OCI-LY1 (cell line): ENCODE measurements around the gene KAT6B.

Experiments
- H2AFZ ChIP-seq: fragments of 200-600 bp; sonication (generic), shearing (Covaris generic); 2 replicates; pipeline ENCODE4 v1.6.0; 2014; ENCODE audit warnings: antibody characterized with exemption, mild to moderate bottlenecking, low read length
- H3F3A ChIP-seq: fragments of 200-600 bp; sonication (generic), shearing (Covaris generic); 2 replicates; pipeline ENCODE4 v1.6.0; 2014; ENCODE audit warnings: mild to moderate bottlenecking, antibody characterized with exemption, low read length, moderate library complexity; ENCODE audit not compliant: insufficient read depth
- H3K27ac ChIP-seq: fragments of 200-600 bp; sonication (generic); 2 replicates; pipeline ENCODE4 v1.5.1; 2014; ENCODE audit warnings: low read length, mixed run types, mild to moderate bottlenecking, low read depth; ENCODE audit not compliant: poor library complexity, severe bottlenecking
- H3K27me3 ChIP-seq: fragments of 200-600 bp; sonication (generic); 2 replicates; pipeline ENCODE4 v1.6.0; 2014; ENCODE audit warnings: antibody characterized with exemption, mild to moderate bottlenecking, low read length, moderate library complexity; ENCODE audit not compliant: insufficient read depth
- H3K36me3 ChIP-seq: fragments of 200-600 bp; sonication (generic); 2 replicates; pipeline ENCODE4 v1.6.1; 2014; ENCODE audit warnings: mild to moderate bottlenecking, antibody characterized with exemption, low read length, moderate library complexity, mixed read lengths; ENCODE audit not compliant: insufficient read depth
- H3K4me1 ChIP-seq: fragments of 200-600 bp; sonication (generic); 2 replicates; pipeline ENCODE4 v1.5.1; 2014; ENCODE audit warnings: mild to moderate bottlenecking, low read length, moderate library complexity; ENCODE audit not compliant: insufficient read depth, severe bottlenecking
- H3K4me2 ChIP-seq: fragments of 200-600 bp; sonication (generic), shearing (Covaris generic); 2 replicates; pipeline ENCODE4 v1.6.1; 2014; ENCODE audit warnings: low read length
- H3K4me3 ChIP-seq: fragments of 200-600 bp; sonication (generic); 2 replicates; pipeline ENCODE4 v1.5.1; 2014; ENCODE audit warnings: low read length, low read depth, mild to moderate bottlenecking, mixed read lengths; ENCODE audit not compliant: poor library complexity, severe bottlenecking
- H3K79me2 ChIP-seq: fragments of 200-600 bp; shearing (Covaris generic); 2 replicates; pipeline ENCODE4 v1.6.1; 2016; ENCODE audit warnings: mixed run types, low read length, mixed read lengths; ENCODE audit not compliant: insufficient read depth
- H3K9ac ChIP-seq: fragments of 200-600 bp; sonication (generic), shearing (Covaris generic); 2 replicates; pipeline ENCODE4 v1.6.1; 2014; ENCODE audit warnings: mild to moderate bottlenecking, low read length, mixed read lengths
- H3K9me2 ChIP-seq: fragments of 200-600 bp; sonication (generic), shearing (Covaris generic); 2 replicates; pipeline ENCODE4 v1.6.1; 2014; ENCODE audit warnings: low read depth, mild to moderate bottlenecking, low read length, mixed read lengths
- H3K9me3 ChIP-seq: fragments of 200-600 bp; shearing (Covaris generic); 2 replicates; pipeline ENCODE4 v1.6.1; 2014; ENCODE audit warnings: low read length, mixed read lengths
- H4K20me1 ChIP-seq: fragments of 200-600 bp; sonication (generic), shearing (Covaris generic); 2 replicates; pipeline ENCODE4 v1.6.0; 2016; ENCODE audit warnings: mild to moderate bottlenecking, low read length; ENCODE audit not compliant: insufficient read depth
- CTCF ChIP-seq: fragments of 200-600 bp; sonication (generic), shearing (Covaris generic); IDR thresholded peaks from 2 replicates; pipeline ENCODE4 v1.5.1; 2017; ENCODE audit warnings: mild to moderate bottlenecking, antibody characterized with exemption, low read length, moderate library complexity, mixed read lengths
- EZH2 ChIP-seq: fragments of 200-600 bp; sonication (generic), shearing (Covaris generic); IDR thresholded peaks from 2 replicates; pipeline ENCODE4 v1.8.0; 2017; ENCODE audit warnings: borderline replicate concordance, mixed run types, mild to moderate bottlenecking, antibody characterized with exemption, low read length, moderate library complexity, mixed read lengths

KAT6B gene

GRCh38 chr10:74949843-74950765 lies 123.7 kb downstream of the KAT6B start:
- H3K27me3 ChIP-seq, result no peaks in the 10 kb centered on the region
- peaks cover 14% of the 10 kb centered on the region for H3K79me2 ChIP-seq
- H3K9me2 ChIP-seq, result no peaks in the 10 kb centered on the region
- H3K9me3 ChIP-seq, result no peaks in the 10 kb centered on the region
- no peak overlapping the region for H2AFZ ChIP-seq
- H4K20me1 ChIP-seq, result no peaks in the 10 kb centered on the region
- no peaks in the 10 kb centered on the region for H3F3A ChIP-seq
- no peak overlapping the region for H3K27ac ChIP-seq
- no peaks in the 10 kb centered on the region for H3K36me3 ChIP-seq
- no peak overlapping the region for H3K9ac ChIP-seq
- no peaks in the 10 kb centered on the region for H3K4me1 ChIP-seq
- no peak overlapping the region for H3K4me3 ChIP-seq
- TF ChIP-seq EZH2 (no peak), CTCF (no peak)
- no peak overlapping the region for H3K4me2 ChIP-seq

GRCh38 chr10:74953214-74953613 lies 126.8 kb downstream of the KAT6B start:
- Histone ChIP-seq H4K20me1 (no peaks in the 10 kb centered on the region), H3K9me2 (no peaks in the 10 kb centered on the region), H3K9ac (no peak overlapping the region), H3K4me3 (no peak overlapping the region), H3K9me3 (no peaks in the 10 kb centered on the region), H3K4me2 (no peak overlapping the region), H3K27ac (no peak overlapping the region), H3K36me3 (no peaks in the 10 kb centered on the region), H3K4me1 (peaks cover 5% of the 10 kb centered on the region), H3K27me3 (no peaks in the 10 kb centered on the region), H2AFZ (no peak overlapping the region), H3K79me2 (peaks cover 13% of the 10 kb centered on the region), H3F3A (no peaks in the 10 kb centered on the region)
- TF ChIP-seq EZH2 (no peak), CTCF (no peak)

GRCh38 chr10:74955796-74956195 lies 129.4 kb downstream of the KAT6B start:
- Histone ChIP-seq H4K20me1 (no peaks in the 10 kb centered on the region), H3K9me3 (no peaks in the 10 kb centered on the region), H3K27ac (no peak overlapping the region), H3K9ac (no peak overlapping the region), H3K36me3 (no peaks in the 10 kb centered on the region), H3K79me2 (peaks cover 12% of the 10 kb centered on the region), H3F3A (no peaks in the 10 kb centered on the region), H2AFZ (no peak overlapping the region), H3K4me3 (no peak overlapping the region), H3K27me3 (no peaks in the 10 kb centered on the region), H3K4me1 (peaks cover 5% of the 10 kb centered on the region), H3K9me2 (no peaks in the 10 kb centered on the region), H3K4me2 (no peak overlapping the region)
- TF ChIP-seq EZH2, result no peak
